GM10248 (cell line): ENCODE measurements around the gene TMEM242.

ENCODE experiments used
- CTCF ChIA-PET: fragments of 300-600 bp; sonication (Branson Sonifier 250); formaldehyde crosslinking; extraction: SDS; loops from one replicate; lab custom pipeline; 2021; ENCODE audit warnings: antibody characterized with exemption; lab: Yijun Ruan, JAX
- POLR2A ChIA-PET: fragments of 350-650 bp; sonication (Branson Sonifier 250); formaldehyde crosslinking; extraction: SDS; loops from one replicate; lab custom pipeline; 2020; ENCODE audit warnings: antibody characterized with exemption; lab: Yijun Ruan, JAX
- DNase-seq: peaks from one replicate; pipeline ENCODE4 v3.0.0; 2012; ENCODE audit errors: extremely low spot score
- TF ChIP-seq, protein P1 (sequence below): IDR thresholded peaks from 2 replicates; pipeline ENCODE4 v1.5.1; 2012; ENCODE audit warnings: mild to moderate bottlenecking, low read depth; ENCODE audit errors: extremely low read depth, missing control alignments, control extremely low read depth

Gene TMEM242

DNA sequence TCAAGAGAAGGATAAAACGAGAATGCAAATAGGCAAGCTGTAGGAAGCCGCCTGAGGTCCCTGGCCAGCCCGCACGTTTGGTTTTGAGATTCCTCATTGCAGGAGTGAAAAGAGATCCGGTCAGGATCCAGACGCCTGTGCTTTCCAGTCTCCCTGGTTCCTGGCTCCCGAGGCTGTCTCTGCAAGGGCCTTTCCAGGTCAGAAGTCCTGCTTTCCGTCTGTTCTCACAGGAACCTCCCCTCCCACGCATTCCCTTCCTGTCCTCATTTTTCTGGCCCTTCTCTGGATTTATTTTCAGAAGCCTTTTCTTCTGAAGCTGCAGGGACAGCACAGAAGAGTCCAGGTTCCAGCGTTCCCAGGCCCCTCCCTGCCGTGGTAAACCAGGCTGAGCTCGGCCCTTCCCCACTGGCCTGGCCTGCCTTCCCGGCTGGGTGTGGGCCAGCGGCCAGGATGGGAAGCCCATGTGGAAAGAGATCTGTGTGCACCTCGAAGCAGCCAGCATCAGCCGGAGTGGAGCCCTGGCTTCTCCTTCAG, 54.0 kb downstream of the TMEM242 start:
- POLR2A ChIA-PET = no interaction called here
- TF ChIP-seq, protein P1, sequence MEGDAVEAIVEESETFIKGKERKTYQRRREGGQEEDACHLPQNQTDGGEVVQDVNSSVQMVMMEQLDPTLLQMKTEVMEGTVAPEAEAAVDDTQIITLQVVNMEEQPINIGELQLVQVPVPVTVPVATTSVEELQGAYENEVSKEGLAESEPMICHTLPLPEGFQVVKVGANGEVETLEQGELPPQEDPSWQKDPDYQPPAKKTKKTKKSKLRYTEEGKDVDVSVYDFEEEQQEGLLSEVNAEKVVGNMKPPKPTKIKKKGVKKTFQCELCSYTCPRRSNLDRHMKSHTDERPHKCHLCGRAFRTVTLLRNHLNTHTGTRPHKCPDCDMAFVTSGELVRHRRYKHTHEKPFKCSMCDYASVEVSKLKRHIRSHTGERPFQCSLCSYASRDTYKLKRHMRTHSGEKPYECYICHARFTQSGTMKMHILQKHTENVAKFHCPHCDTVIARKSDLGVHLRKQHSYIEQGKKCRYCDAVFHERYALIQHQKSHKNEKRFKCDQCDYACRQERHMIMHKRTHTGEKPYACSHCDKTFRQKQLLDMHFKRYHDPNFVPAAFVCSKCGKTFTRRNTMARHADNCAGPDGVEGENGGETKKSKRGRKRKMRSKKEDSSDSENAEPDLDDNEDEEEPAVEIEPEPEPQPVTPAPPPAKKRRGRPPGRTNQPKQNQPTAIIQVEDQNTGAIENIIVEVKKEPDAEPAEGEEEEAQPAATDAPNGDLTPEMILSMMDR = no peak
- CTCF ChIA-PET = no interaction called here
- no peak for DNase-seq

DNA sequence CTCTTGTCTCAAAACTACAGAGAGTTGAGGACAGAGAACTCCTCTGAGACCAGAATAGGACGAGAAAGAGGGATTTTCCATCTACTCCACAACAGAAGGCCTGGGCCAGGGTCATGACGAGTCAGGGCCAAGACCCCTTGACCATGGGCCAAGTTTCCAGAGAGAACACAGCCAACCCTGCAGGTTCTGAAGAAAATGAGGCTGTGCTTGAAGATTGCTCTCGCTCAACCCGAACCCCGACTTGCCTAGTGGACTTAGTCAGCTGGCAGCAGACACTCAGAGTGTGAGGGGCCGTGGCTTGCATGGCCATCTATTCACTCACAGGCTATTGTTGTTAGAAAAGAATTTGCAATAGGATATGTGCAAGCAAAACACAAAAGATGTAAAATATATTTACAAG, 54.5 kb downstream of the TMEM242 start:
- no peak for DNase-seq
- ChIA-PET POLR2A (no interaction called here), CTCF (no interaction called here)
- TF ChIP-seq, protein P1 = no peak

DNA sequence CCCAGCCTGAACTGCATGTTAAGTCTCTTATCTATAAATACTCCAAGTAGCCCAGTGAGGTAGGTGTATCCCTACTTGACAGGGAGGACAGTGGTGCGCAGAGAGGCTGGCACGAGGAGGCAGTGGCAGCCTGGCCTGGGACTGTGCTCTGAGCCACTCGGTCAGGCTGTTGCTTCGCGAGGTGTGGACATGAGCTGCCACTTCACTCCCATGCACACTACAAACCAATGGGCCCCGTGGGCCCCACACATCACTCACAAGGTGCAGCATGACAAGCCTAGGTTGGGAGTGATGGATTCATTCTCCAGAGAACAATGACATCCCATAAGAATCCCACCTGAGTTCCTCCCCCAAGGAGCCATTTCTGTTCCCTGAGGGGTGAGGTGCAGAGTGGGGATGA, 54.9 kb downstream of the TMEM242 start:
- no peak for DNase-seq
- ChIA-PET POLR2A (no interaction called here), CTCF (no interaction called here)
- TF ChIP-seq, protein P1 = no peak

DNA sequence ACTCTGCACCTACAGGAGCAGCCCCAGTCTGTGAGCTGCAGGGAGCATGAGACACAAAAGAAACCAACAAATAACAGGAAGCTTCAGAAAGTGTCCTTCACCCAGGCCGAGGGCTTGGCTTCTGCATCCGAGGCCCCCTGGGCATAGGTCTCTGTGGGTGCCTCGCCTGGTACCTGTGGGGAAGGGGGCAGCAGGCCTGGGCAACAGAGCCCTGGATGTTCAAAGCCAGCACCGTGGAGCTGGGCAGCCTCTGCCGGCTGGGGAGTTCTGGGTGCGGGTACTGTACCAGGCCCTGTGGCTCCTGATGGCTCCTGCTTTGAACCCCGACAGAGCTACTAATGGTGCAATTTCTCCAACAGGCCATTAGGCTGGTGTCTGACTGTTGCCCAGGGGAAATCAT, 55.7 kb downstream of the TMEM242 start:
- POLR2A ChIA-PET = no interaction called here
- DNase-seq = no peak
- TF ChIP-seq, protein P1 = no peak
- CTCF ChIA-PET = interaction anchor here (1.1 to 1.4 kb wide), 2 partner anchors 9 to 39 kb away, joined by 3 to 4 read pairs; no protein-coding TSS in a partner anchor

DNA sequence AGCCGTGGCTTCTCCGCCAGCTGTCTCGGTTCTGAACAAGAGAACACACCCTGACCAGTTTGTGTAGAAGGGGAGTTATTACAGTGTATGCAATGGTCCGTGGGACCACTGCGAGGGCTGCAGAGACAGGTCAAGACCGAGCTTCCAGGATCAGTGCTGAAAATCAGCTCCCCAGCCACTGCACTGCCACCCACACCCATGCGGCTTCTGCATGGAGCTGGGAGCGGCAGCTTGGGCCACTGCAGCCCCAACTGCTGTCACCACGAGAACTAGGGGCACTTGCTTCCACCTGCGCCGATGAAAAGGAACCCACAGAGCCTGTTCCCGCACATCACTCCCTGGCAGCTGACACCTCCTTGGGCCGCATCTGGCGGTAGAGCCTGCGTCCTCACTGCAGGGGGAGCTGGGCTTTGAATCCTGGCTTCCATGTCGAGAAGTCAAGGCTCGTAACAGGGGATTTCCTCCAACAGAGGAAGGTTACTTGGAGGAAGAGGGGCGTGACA, 56.2 kb downstream of the TMEM242 start:
- no peak for DNase-seq
- CTCF ChIA-PET = interaction anchor here (1.1 to 1.4 kb wide), 2 partner anchors 9 to 39 kb away, joined by 3 to 4 read pairs; no protein-coding TSS in a partner anchor

DNA sequence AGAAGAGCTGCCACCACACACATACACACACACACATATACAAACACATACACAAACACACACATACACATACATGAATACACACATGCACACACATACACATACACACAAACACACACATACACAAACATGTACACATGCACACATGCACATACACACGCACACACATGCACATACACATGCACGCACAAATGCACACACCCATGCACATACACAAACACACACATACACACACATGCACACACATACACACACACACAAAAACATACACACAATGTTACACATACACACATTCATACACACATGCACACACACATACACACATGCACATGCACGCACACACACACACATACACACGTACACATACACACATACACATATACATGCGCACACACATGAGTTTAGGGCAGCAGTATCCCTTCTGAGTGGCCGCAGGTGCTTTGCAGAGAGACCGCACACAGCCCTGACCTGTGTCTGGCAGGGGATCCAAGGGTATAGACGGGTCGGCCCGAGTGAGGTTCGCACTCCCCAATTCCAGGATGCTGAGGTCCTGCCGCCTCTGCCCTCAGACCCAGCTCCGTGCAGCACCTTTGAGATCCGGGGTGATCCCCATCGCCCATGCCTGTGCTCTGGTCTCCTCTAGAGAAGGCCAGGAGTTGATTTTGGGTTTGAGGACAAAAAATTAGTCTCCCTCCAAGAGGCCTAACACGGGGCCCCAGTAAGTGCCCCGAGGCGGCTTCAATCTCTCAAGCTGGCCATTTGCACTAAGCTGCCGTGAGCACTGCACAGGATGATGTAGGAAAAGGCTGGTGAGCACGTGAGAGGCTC, 56.8 kb downstream of the TMEM242 start:
- ChIA-PET CTCF (interaction anchor here (1.1 to 1.4 kb wide), 2 partner anchors 8 to 38 kb away, joined by 3 to 4 read pairs; no protein-coding TSS in a partner anchor), POLR2A (no interaction called here)
- TF ChIP-seq, protein P1 = no peak
- no peak for DNase-seq

More for the DNA sequence above, 56.2 kb downstream of the TMEM242 start:
- POLR2A ChIA-PET = no interaction called here
- TF ChIP-seq, protein P1 = no peak
